ENCODE data around the gene ZNF594. TPM values are rescaled to one million over a fixed set of nuclear protein-coding genes. Genes with fewer than 3 reads are reported as not detected.

Gene ZNF594
- total and polyA plus RNA-seq, 10 of the 15 experiments (the other 5 are each of a cell fraction or from before 2014, with no cell fraction given), result 0.98 to 14.3 (median 11.1) TPM

- ATAC-seq (no peak), DNase-seq (ENCODE audit: low read depth, low spot score) (no peak), FAIRE-seq (no peak)
- in situ Hi-C loops (cut with MboI) (loop anchor here (25.0 kb wide), 1 partner anchor 1489 kb away; the partner anchor contains the start of gene HASPIN), intact Hi-C loops (cut with micrococcal nuclease; ENCODE audit: unreplicated experiment) (no loop called here)
- ChIA-PET SMC1A (ENCODE audit: uncharacterized antibody, unreplicated experiment) (interaction anchor here (1.5 to 9.8 kb wide), 5 partner anchors 11 to 36 kb away, joined by 5 to 157 read pairs (median 41); partner anchors contain the start of gene SCIMP), CTCF (interaction anchor here (0.8 to 14.1 kb wide), 4 partner anchors 11 to 172 kb away, joined by 3 to 209 read pairs (median 35); partner anchors contain the start of gene SCIMP), POLR2A (interaction anchor here (0.7 to 8.1 kb wide), 8 partner anchors 8 to 41 kb away, joined by 3 to 98 read pairs (median 4); partner anchors contain the start of gene SCIMP), RAD21 (ENCODE audit: unreplicated experiment) (interaction anchor here (1.2 to 9.7 kb wide), 4 partner anchors 9 to 36 kb away, joined by 3 to 125 read pairs (median 54); partner anchors contain the start of gene SCIMP)
- Histone ChIP-seq H4K20me1 (ENCODE audit: control insufficient read depth, insufficient read depth) (no peaks in the 10 kb centered on the region), H3K9ac (ENCODE audit: control insufficient read depth, insufficient read depth, low read length) (peak overlapping the region; percentile 7; the same call in 1 of the 2 replicates), H3K4me1 (ENCODE audit: control insufficient read depth, insufficient read depth, low read length) (peaks cover 33% of the 10 kb centered on the region), H3K27me3 (replicated peaks in 1 of 2; ENCODE audit: control insufficient read depth in 2 of 2, insufficient read depth in 2 of 2, low read length in 1 of 2) (no peaks in the 10 kb centered on the region), H3K9me3 (replicated peaks; ENCODE audit: control insufficient read depth, insufficient read depth, low read length) (no peaks in the 10 kb centered on the region; the same call in 1 of the 3 replicates), H3K27ac (ENCODE audit: control insufficient read depth, insufficient read depth) (peak overlapping the region; percentile 89), H3K4me2 (ENCODE audit: control insufficient read depth, insufficient read depth) (no peak overlapping the region), H3K36me3 (ENCODE audit: control insufficient read depth in 2 of 2, insufficient read depth in 2 of 2, low read length in 1 of 2) (no peaks in the 10 kb centered on the region), H3K79me2 (ENCODE audit: control insufficient read depth, insufficient read depth, low read length) (peaks cover 5% of the 10 kb centered on the region; the same call in 1 of the 2 replicates), H3K4me3 (no peak overlapping the region), H2AFZ (ENCODE audit: control insufficient read depth, low read depth, low read length) (peak overlapping the region; percentile 48; the same call in 1 of the 2 replicates)
- 54% methylated on average over 8 of the region's 8 CpGs for WGBS (ENCODE audit: insufficient coverage, insufficient replicate concordance, low lambda C conversion rate, missing lambda C conversion rate)
- BruUV-seq (replicated peaks), result no TSS peak
- peak; percentile 76; the same call in 1 of the 2 replicates for TF ChIP-seq MLLT1 (IDR thresholded peaks at IDR 0.05)
- TF ChIP-seq ZNF207 (IDR thresholded peaks at IDR 0.05; ENCODE audit: borderline replicate concordance), result no peak
These were observed 9.3 kb upstream of the ZNF594 start for GRCh38 chr17:5201011-5201410.

GRCh38 chr17:5200360-5200759, 8.7 kb upstream of the ZNF594 start:
- Histone ChIP-seq H3K9me3 (replicated peaks; ENCODE audit: control insufficient read depth, insufficient read depth, low read length) (no peaks in the 10 kb centered on the region; the same call in 1 of the 3 replicates), H3K4me2 (ENCODE audit: control insufficient read depth, insufficient read depth) (peak overlapping the region; percentile 54; the same call in 1 of the 2 replicates), H2AFZ (ENCODE audit: control insufficient read depth, low read depth, low read length) (no peak overlapping the region; the same call in 1 of the 2 replicates), H3K79me2 (ENCODE audit: control insufficient read depth, insufficient read depth, low read length) (peaks cover 5% of the 10 kb centered on the region; the same call in 1 of the 2 replicates), H4K20me1 (ENCODE audit: control insufficient read depth, insufficient read depth) (no peaks in the 10 kb centered on the region), H3K9ac (ENCODE audit: control insufficient read depth, insufficient read depth, low read length) (peak overlapping the region; percentile 57), H3K36me3 (ENCODE audit: control insufficient read depth in 2 of 2, insufficient read depth in 2 of 2, low read length in 1 of 2) (no peaks in the 10 kb centered on the region), H3K4me3 (no peak overlapping the region), H3K27me3 (replicated peaks in 1 of 2; ENCODE audit: control insufficient read depth in 2 of 2, insufficient read depth in 2 of 2, low read length in 1 of 2) (no peaks in the 10 kb centered on the region), H3K27ac (ENCODE audit: control insufficient read depth, insufficient read depth) (peak overlapping the region; percentile 89), H3K4me1 (ENCODE audit: control insufficient read depth, insufficient read depth, low read length) (peaks cover 33% of the 10 kb centered on the region)
- no TSS peak for BruUV-seq (replicated peaks)
- intact Hi-C loops (cut with micrococcal nuclease; ENCODE audit: unreplicated experiment) (no loop called here), in situ Hi-C loops (cut with MboI) (loop anchor here (25.0 kb wide), 1 partner anchor 1488 kb away; the partner anchor contains the start of gene HASPIN)
- CTCF ChIA-PET, result interaction anchor here (1.1 to 14.1 kb wide), 4 partner anchors 11 to 36 kb away, joined by 3 to 209 read pairs (median 35); partner anchors contain the start of gene SCIMP
- POLR2A ChIA-PET, result interaction anchor here (0.7 to 8.1 kb wide), 7 partner anchors 9 to 41 kb away, joined by 3 to 98 read pairs (median 6); partner anchors contain the start of gene SCIMP
- ATAC-seq, result peak; percentile 42
- FAIRE-seq, result no peak
- WGBS (ENCODE audit: insufficient coverage, insufficient replicate concordance, low lambda C conversion rate, missing lambda C conversion rate), result 0% methylated on average over 2 of the region's 2 CpGs
- peak; percentile 71 for DNase-seq (ENCODE audit: low read depth, low spot score)
- RAD21 ChIA-PET (ENCODE audit: unreplicated experiment), result interaction anchor here (1.2 to 9.7 kb wide), 4 partner anchors 10 to 36 kb away, joined by 3 to 125 read pairs (median 54); partner anchors contain the start of gene SCIMP
- SMC1A ChIA-PET (ENCODE audit: uncharacterized antibody, unreplicated experiment), result interaction anchor here (0.7 to 9.8 kb wide), 5 partner anchors 12 to 37 kb away, joined by 3 to 157 read pairs (median 41); partner anchors contain the start of gene SCIMP
- no peak for TF ChIP-seq NR2C1 (IDR thresholded peaks at IDR 0.05)
- TF ChIP-seq RELB (IDR thresholded peaks at IDR 0.05; ENCODE audit: low read depth), result peak; percentile 57; the same call in 1 of the 2 replicates
- 0 out of 2 replicates have a peak, but pooled peaks have one; percentile 39 for TF ChIP-seq PML (IDR thresholded peaks at IDR 0.05; ENCODE audit: low read length)
- TF ChIP-seq SMAD1 (IDR thresholded peaks at IDR 0.05; ENCODE audit: low read depth, partially characterized antibody), result peak; percentile 47
- TF ChIP-seq SMAD5 (IDR thresholded peaks at IDR 0.05; ENCODE audit: low read depth), result no peak
- TF ChIP-seq TARDBP (IDR thresholded peaks at IDR 0.05; ENCODE audit: borderline replicate concordance), result no peak
- no peak for TF ChIP-seq NFXL1 (IDR thresholded peaks at IDR 0.05; ENCODE audit: borderline replicate concordance)
- peak; percentile 77 for TF ChIP-seq MEF2B (IDR thresholded peaks at IDR 0.05; ENCODE audit: partially characterized antibody, poor library complexity, severe bottlenecking)

Data from GM12878 (cell line).